Endothelial cell of umbilical vein (primary cell): ENCODE measurements around the gene TMEM107. TPM values are rescaled to one million over a fixed set of nuclear protein-coding genes. Genes with fewer than 3 reads are reported as not detected.
A peak's percentile ranks its signal among the peaks of the same experiment; 100 is the strongest.

ENCODE experiments used
- BruUV-seq: library from RNA; stranded (reverse); fragments of 400-500 nt; replicated peaks from 2 replicates; lab custom pipeline; 2021; lab: Mats Ljungman, UMichigan
- CTCF ChIA-PET: fragments of 300-600, 350-600 bp; sonication (Branson Sonifier 250); formaldehyde crosslinking; loops from one replicate; lab custom pipeline; 2021; ENCODE audit warnings: antibody characterized with exemption, inconsistent platforms; lab: Charles Lee
- POLR2A ChIA-PET: fragments of 300-600, 350-600 bp; sonication (Branson Sonifier 250); formaldehyde crosslinking; loops from one replicate; lab custom pipeline; 2021; ENCODE audit warnings: antibody characterized with exemption, inconsistent platforms; lab: Charles Lee
- DNase-seq: peaks from one replicate; pipeline ENCODE4 v3.0.0-alpha.2; 2011; ENCODE audit warnings: low read depth, low spot score
- FAIRE-seq: peaks from 2 replicates; lab custom pipeline; 2011; peaks lifted over from hg19 to GRCh38; lab: Jason Lieb, UNC
- H2AFZ ChIP-seq: 2 replicates; pipeline ENCODE4 v1.6.0; 2012; ENCODE audit warnings: low read depth, low read length, control low read depth, inconsistent platforms
- H3K27ac ChIP-seq: 2 replicates; pipeline ENCODE4 v1.5.1; 2011; ENCODE audit warnings: low read depth, mild to moderate bottlenecking, control low read depth, low read length, moderate library complexity; ENCODE audit not compliant: insufficient read depth
- H3K27me3 ChIP-seq, 2 experiments: 2 replicates each; pipeline versions ENCODE4 v1.6.0 to v1.6.1; 2011; ENCODE audit warnings: low read length in 2 of 2, mixed read lengths in 1 of 2; ENCODE audit not compliant: control insufficient read depth in 2 of 2, insufficient read depth in 2 of 2
- H3K36me3 ChIP-seq, 2 experiments: 2 replicates in 1 of 2; 3 replicates in 1 of 2; pipeline ENCODE4 v1.5.1; 2011; ENCODE audit warnings: low read length in 2 of 2, mild to moderate bottlenecking in 1 of 2, moderate library complexity in 1 of 2; ENCODE audit not compliant: control insufficient read depth in 2 of 2, insufficient read depth in 2 of 2; ENCODE audit errors: extremely low read depth in 1 of 2
- H3K4me1 ChIP-seq: 3 replicates; pipeline ENCODE4 v1.5.1; 2011; ENCODE audit warnings: mild to moderate bottlenecking, low read length; ENCODE audit not compliant: control insufficient read depth, insufficient read depth; ENCODE audit errors: extremely low read depth
- H3K4me2 ChIP-seq: 2 replicates; pipeline ENCODE4 v1.6.1; 2011; ENCODE audit warnings: low read length, control low read depth, mixed read lengths; ENCODE audit not compliant: insufficient read depth
- H3K4me3 ChIP-seq, 3 experiments: fragments of 200-600 bp in 1 of 3; sonication (generic), shearing (Covaris generic) in 1 of 3; replicated peaks in 1 of 3; 2 replicates each; pipeline ENCODE4 v1.5.1; 2011 to 2016; ENCODE audit warnings: control low read depth in 3 of 3, low read length in 3 of 3, mild to moderate bottlenecking in 2 of 3, inconsistent platforms in 1 of 3, low read depth in 1 of 3, moderate library complexity in 1 of 3; ENCODE audit not compliant: insufficient read depth in 1 of 3
- H3K79me2 ChIP-seq: 2 replicates; pipeline ENCODE4 v1.6.0; 2012; ENCODE audit warnings: low read length, inconsistent platforms; ENCODE audit not compliant: control insufficient read depth, insufficient read depth
- H3K9ac ChIP-seq: replicated peaks from 2 replicates; pipeline ENCODE3; 2011; ENCODE audit warnings: low read length, control low read depth; ENCODE audit not compliant: insufficient read depth; ENCODE audit errors: extremely low read depth
- H3K9me1 ChIP-seq: replicated peaks from 3 replicates; pipeline ENCODE4 v1.6.0; 2011; ENCODE audit warnings: mild to moderate bottlenecking, low read length; ENCODE audit not compliant: control insufficient read depth, insufficient read depth; ENCODE audit errors: extremely low read depth
- H3K9me3 ChIP-seq: replicated peaks from 2 replicates; pipeline ENCODE4 v1.5.1; 2012; ENCODE audit warnings: low read length, inconsistent platforms; ENCODE audit not compliant: control insufficient read depth, insufficient read depth
- H4K20me1 ChIP-seq: replicated peaks from 2 replicates; pipeline ENCODE3; 2011; ENCODE audit warnings: mild to moderate bottlenecking, low read length; ENCODE audit not compliant: control insufficient read depth, insufficient read depth; ENCODE audit errors: extremely low read depth
- CTCF ChIP-seq, 2 donors: IDR thresholded peaks; 1 replicate in 1 of 2; 2 replicates in 1 of 2; pipeline ENCODE4 v1.5.1; 2011; ENCODE audit warnings: low read length in 2 of 2, mild to moderate bottlenecking in 2 of 2, moderate library complexity in 2 of 2, control low read depth in 1 of 2, inconsistent platforms in 1 of 2, low read depth in 1 of 2; ENCODE audit not compliant: insufficient read depth in 1 of 2; ENCODE audit errors: extremely low read depth in 1 of 2
- GATA2 ChIP-seq: IDR thresholded peaks from 2 replicates; pipeline ENCODE4 v1.7.0; 2011; ENCODE audit warnings: low read depth, mild to moderate bottlenecking, moderate library complexity, mixed read lengths, low read length; ENCODE audit not compliant: insufficient read length, insufficient read depth
- MAX ChIP-seq: IDR thresholded peaks from 2 replicates; pipeline ENCODE4 v1.6.1; 2011; ENCODE audit not compliant: insufficient read depth, insufficient read length
- POLR2AphosphoS5 ChIP-seq: IDR thresholded peaks from 2 replicates; pipeline ENCODE4 v1.6.1; 2012; ENCODE audit warnings: low read depth, mild to moderate bottlenecking, control low read depth, low read length, moderate library complexity; ENCODE audit not compliant: insufficient read depth
- dilution Hi-C: fragments of 300-500 bp; cut with MboI; formaldehyde crosslinking; loops from one replicate; pipeline ENCODE4 v1.15.0; 2019; ENCODE audit warnings: low sequenced_read_pairs; ENCODE audit not compliant: extremely low pct_ligation_motif_present
- intact Hi-C: fragments of 100-400 bp; cut with micrococcal nuclease; formaldehyde crosslinking; loops from one replicate; pipeline ENCODE4 v1.10.0; 2022
- polyA plus RNA-seq, 4 experiments: library from polyadenylated mRNA; depleted of rRNA in 3 of 4; stranded (reverse) in 3 of 4; unstranded in 1 of 4; fragments of >200 nt; gene quantifications; 2 replicates each; pipeline versions ENCODE4 v1.2.1 to v1.2.3, GENCODE V29; 2011 to 2012; ENCODE audit warnings: missing spikeins in 1 of 4
- total RNA-seq: library from RNA; stranded (reverse); gene quantifications from 2 replicates; pipeline ENCODE4 v1.2.3, GENCODE V29; 2021

The TMEM107 gene
- total and polyA plus RNA-seq, 2 donors (not counting 3 experiments of a cell fraction or from before 2014, with no cell fraction given) = 20.4 to 31.6 TPM

- TF ChIP-seq CTCF (IDR thresholded peaks at IDR 0.05; ENCODE audit: extremely low read depth in 1 of 2, insufficient read depth in 1 of 2, low read depth in 1 of 2, low read length in 2 of 2) = peak in 1 of 2 donors; percentile 5
- TF ChIP-seq POLR2AphosphoS5 = peak; percentile 27
- peak; percentile 73 for TF ChIP-seq MAX
- TF ChIP-seq GATA2 = no peak
- Histone ChIP-seq H3K4me2 (peak within 1 kb of the TSS; percentile 71), H3K9me1 (no peaks in the 10 kb centered on the region), H3K4me1 (peaks cover 27% of the 10 kb centered on the region), H3K4me3 (peak within 1 kb of the TSS; percentile 45 to 66 (median 49)), H3K79me2 (peaks cover 8% of the 10 kb centered on the region), H2AFZ (peak within 1 kb of the TSS; percentile 78), H3K27ac (peak within 1 kb of the TSS; percentile 65), H4K20me1 (no peaks in the 10 kb centered on the region), H3K36me3 (no peaks in the 10 kb centered on the region), H3K9ac (peak within 1 kb of the TSS; percentile 79), H3K27me3 (no peaks in the 10 kb centered on the region), H3K9me3 (no peaks in the 10 kb centered on the region)
- ChIA-PET POLR2A (interaction anchor here (0.6 to 1.4 kb wide), 6 partner anchors 9 to 58 kb away, joined by 3 to 16 read pairs (median 4); partner anchors contain the start of genes AURKB and CTC1), CTCF (interaction anchor here (0.5 to 4.3 kb wide), 10 partner anchors 10 to 473 kb away, joined by 3 to 34 read pairs (median 4); partner anchors contain the start of gene AURKB)
- dilution Hi-C loops (no loop called here), intact Hi-C loops (no loop called here)
- BruUV-seq = TSS peak; percentile 38
- FAIRE-seq (peak; percentile 96), DNase-seq (peak; percentile 98)
Observed at GRCh38 chr17:8189711-8190477, 13.7 kb upstream of the TMEM107 start, which contains the start of gene BORCS6. TSS of gene BORCS6 (minus strand) at chr17:8190180. CDS start at chr17:8190140, 40 bp downstream.
